GM10266 (cell line): ENCODE results near the gene MEGF6.

ENCODE experiments used
- DNase-seq: peaks from one replicate; pipeline ENCODE4 v3.0.0; 2012; ENCODE audit errors: extremely low spot score
- CTCF ChIP-seq: IDR thresholded peaks from 2 replicates; pipeline ENCODE4 v1.5.1; 2012; ENCODE audit warnings: mild to moderate bottlenecking, low read depth; ENCODE audit not compliant: control insufficient read depth, insufficient read depth; ENCODE audit errors: missing control alignments

The MEGF6 gene

GRCh38 chr1:3638027-3638426 lies 26.7 kb upstream of the MEGF6 start:
- no peak for TF ChIP-seq CTCF
- DNase-seq: no peak

GRCh38 chr1:3636531-3636930 lies 25.2 kb upstream of the MEGF6 start:
- no peak for DNase-seq
- TF ChIP-seq CTCF: no peak

- no peak for DNase-seq
- no peak for TF ChIP-seq CTCF
Measured at GRCh38 chr1:3636080-3636479, 24.8 kb upstream of the MEGF6 start.

GRCh38 chr1:3634059-3634800 lies 22.9 kb upstream of the MEGF6 start:
- no peak for TF ChIP-seq CTCF
- DNase-seq: no peak

GRCh38 chr1:3633344-3634058 lies 22.2 kb upstream of the MEGF6 start:
- TF ChIP-seq CTCF: no peak
- DNase-seq: no peak

GRCh38 chr1:3632716-3633343 lies 21.5 kb upstream of the MEGF6 start:
- no peak for DNase-seq

More at GRCh38 chr1:3632716-3633343, 21.5 kb upstream of the MEGF6 start:
- TF ChIP-seq CTCF: no peak
